HepG2 (cell line): ENCODE data around the gene MAP1B. TPM values are rescaled to one million over a fixed set of nuclear protein-coding genes. Genes with fewer than 3 reads are reported as not detected.

ENCODE experiments used
- ATAC-seq: fragments of 200-7000 bp; cut with Tn5 transposase; 3 replicates; pipeline ENCODE4 v1.9.1; 2020; ENCODE audit warnings: mild to moderate bottlenecking, moderate library complexity
- BruUV-seq: library from RNA; stranded (reverse); fragments of 400-500 nt; replicated peaks from 2 replicates; lab custom pipeline; 2021; lab: Mats Ljungman, UMichigan
- CTCF ChIA-PET: fragments of 300-600 bp; formaldehyde crosslinking; extraction: SDS; loops from one replicate; lab custom pipeline; 2021; ENCODE audit warnings: low total read pairs, inconsistent platforms, low intra/inter-chr PET ratio; lab: Yijun Ruan, JAX
- POLR2A ChIA-PET: fragments of 350-600 bp; sonication (Branson Sonifier 250); formaldehyde crosslinking; loops from one replicate; lab custom pipeline; 2020; ENCODE audit warnings: antibody characterized with exemption, inconsistent platforms; lab: Yijun Ruan, JAX
- DNase-seq: peaks from one replicate; pipeline ENCODE4 v3.0.0-alpha.2; 2015; ENCODE audit warnings: low spot score
- FAIRE-seq: peaks from 3 replicates; lab custom pipeline; 2011; peaks lifted over from hg19 to GRCh38; lab: Jason Lieb, UNC
- H2AFZ ChIP-seq: one replicate; pipeline ENCODE4 v1.6.1; 2011; ENCODE audit warnings: low read length, inconsistent platforms
- H3K27ac ChIP-seq: fragments of 300-600 bp; 3 replicates; pipeline ENCODE4 v1.8.0; 2011; ENCODE audit warnings: mixed run types, mild to moderate bottlenecking, mixed read lengths, low read length, inconsistent platforms; ENCODE audit not compliant: insufficient read depth; ENCODE audit errors: extremely low read length
- H3K27me3 ChIP-seq, 2 experiments: fragments of 200-600 bp in 1 of 2; 2 replicates in 1 of 2; 3 replicates in 1 of 2; pipeline versions ENCODE4 v1.6.0 to v1.8.0; 2011; ENCODE audit warnings: low read length in 2 of 2, mild to moderate bottlenecking in 2 of 2, moderate library complexity in 2 of 2, inconsistent platforms in 1 of 2; ENCODE audit not compliant: insufficient read depth in 2 of 2, control insufficient read depth in 1 of 2
- H3K36me3 ChIP-seq, 2 experiments: fragments of 200-600 bp in 1 of 2; replicated peaks in 1 of 2; 2 replicates in 1 of 2; 3 replicates in 1 of 2; pipeline versions ENCODE4 v1.5.1 to v1.8.0; 2011; ENCODE audit warnings: low read length in 2 of 2, inconsistent platforms in 1 of 2; ENCODE audit not compliant: insufficient read depth in 2 of 2, control insufficient read depth in 1 of 2
- H3K4me1 ChIP-seq: 2 replicates; pipeline ENCODE4 v1.5.1; 2012; ENCODE audit warnings: low read length, inconsistent platforms; ENCODE audit not compliant: insufficient read depth
- H3K4me2 ChIP-seq: 2 replicates; pipeline ENCODE4 v1.6.0; 2011; ENCODE audit warnings: low read depth, low read length, inconsistent platforms
- H3K4me3 ChIP-seq, 3 experiments: fragments of 200-600 bp in 1 of 3; sonication (generic), shearing (Covaris generic) in 1 of 3; replicated peaks in 1 of 3; 2 replicates each; pipeline ENCODE4 v1.5.1; 2011 to 2016; ENCODE audit warnings: low read length in 3 of 3, inconsistent platforms in 2 of 3, low read depth in 2 of 3, mild to moderate bottlenecking in 2 of 3, control low read depth in 1 of 3, mixed read lengths in 1 of 3; ENCODE audit not compliant: insufficient read depth in 1 of 3
- H3K79me2 ChIP-seq: one replicate; pipeline ENCODE4 v1.6.1; 2011; ENCODE audit warnings: low read length, inconsistent platforms; ENCODE audit not compliant: insufficient read depth
- H3K9ac ChIP-seq: 2 replicates; pipeline ENCODE4 v1.6.0; 2011; ENCODE audit warnings: mild to moderate bottlenecking, low read depth, low read length, inconsistent platforms; ENCODE audit not compliant: insufficient read depth
- H3K9me3 ChIP-seq: 2 replicates; pipeline ENCODE4 v1.5.1; 2012; ENCODE audit warnings: mild to moderate bottlenecking, low read length
- H4K20me1 ChIP-seq: 2 replicates; pipeline ENCODE4 v1.6.0; 2011; ENCODE audit warnings: inconsistent platforms, mild to moderate bottlenecking, low read length, moderate library complexity; ENCODE audit not compliant: insufficient read depth
- ARNT2 ChIP-seq: sonication (generic); formaldehyde crosslinking; IDR thresholded peaks from 2 replicates; pipeline ENCODE4 v1.8.0; 2022; ENCODE audit warnings: mild to moderate bottlenecking, low read depth, missing genetic modification reagents, moderate library complexity
- ATF7-NPFF ChIP-seq: sonication (generic); formaldehyde crosslinking; IDR thresholded peaks from 2 replicates; pipeline ENCODE4 v1.8.1; 2023; ENCODE audit warnings: mild to moderate bottlenecking, low read depth, missing genetic modification reagents, moderate library complexity
- FOSL2 ChIP-seq: sonication (generic); formaldehyde crosslinking; IDR thresholded peaks from 2 replicates; pipeline ENCODE4 v1.4.0; 2020; ENCODE audit warnings: missing genetic modification reagents
- HNRNPK ChIP-seq: fragments of 200-400 bp; formaldehyde crosslinking; IDR thresholded peaks from 2 replicates; pipeline ENCODE4 v1.6.1; 2018; ENCODE audit warnings: low read length, low read depth, moderate library complexity, mild to moderate bottlenecking; ENCODE audit not compliant: poor library complexity, severe bottlenecking
- KDM2A ChIP-seq: sonication (generic); formaldehyde crosslinking; IDR thresholded peaks from 2 replicates; pipeline ENCODE4 v1.4.0; 2020; ENCODE audit warnings: low read depth, missing genetic modification reagents, borderline replicate concordance
- MIER3 ChIP-seq: IDR thresholded peaks from 2 replicates; pipeline ENCODE4 v1.6.1; 2016; ENCODE audit warnings: missing compliant biosample characterization, borderline replicate concordance
- MTF1 ChIP-seq: sonication (generic); formaldehyde crosslinking; IDR thresholded peaks from 2 replicates; pipeline ENCODE4 v1.5.0; 2020; ENCODE audit warnings: missing genetic modification reagents
- NCOA2 ChIP-seq: sonication (generic); formaldehyde crosslinking; IDR thresholded peaks from 2 replicates; pipeline ENCODE4 v1.8.0; 2022; ENCODE audit warnings: inconsistent platforms
- RBFOX2 ChIP-seq: fragments of 200-400 bp; formaldehyde crosslinking; IDR thresholded peaks from 2 replicates; pipeline ENCODE4 v1.6.1; 2017; ENCODE audit warnings: low read depth, mild to moderate bottlenecking, low read length
- RFXANK ChIP-seq: IDR thresholded peaks from 2 replicates; pipeline ENCODE4 v1.6.1; 2016
- SCMH1 ChIP-seq: sonication (generic); formaldehyde crosslinking; IDR thresholded peaks from 2 replicates; pipeline ENCODE4 v1.9.0; 2021; ENCODE audit warnings: missing genetic modification reagents, mild to moderate bottlenecking, borderline replicate concordance
- THRA ChIP-seq: sonication (generic); formaldehyde crosslinking; IDR thresholded peaks from 2 replicates; pipeline ENCODE4 v1.4.0; 2020; ENCODE audit warnings: missing genetic modification reagents, borderline replicate concordance
- ZFP36 ChIP-seq: fragments of 150-350 bp; IDR thresholded peaks from 2 replicates; pipeline ENCODE4 v1.6.1; 2018; ENCODE audit warnings: borderline replicate concordance, low read length, low read depth; ENCODE audit not compliant: partially characterized antibody
- ZKSCAN8 ChIP-seq: IDR thresholded peaks from 2 replicates; pipeline ENCODE4 v1.6.1; 2016; ENCODE audit warnings: borderline replicate concordance, missing genetic modification reagents, missing compliant biosample characterization
- ZNF235 ChIP-seq: sonication (generic); formaldehyde crosslinking; IDR thresholded peaks from 2 replicates; pipeline ENCODE4 v1.8.1; 2023; ENCODE audit warnings: mild to moderate bottlenecking, missing genetic modification reagents, borderline replicate concordance
- ZNF296 ChIP-seq: sonication (generic); formaldehyde crosslinking; conservative IDR thresholded peaks from 2 replicates; pipeline ENCODE4 v1.5.0; 2020; ENCODE audit warnings: mild to moderate bottlenecking, missing genetic modification reagents
- ZNF337 ChIP-seq: sonication (generic); formaldehyde crosslinking; IDR thresholded peaks from 2 replicates; pipeline ENCODE4 v1.5.1; 2020; ENCODE audit warnings: missing genetic modification reagents, low read depth, mild to moderate bottlenecking, borderline replicate concordance
- ZNF569 ChIP-seq: sonication (generic); formaldehyde crosslinking; IDR thresholded peaks from 2 replicates; pipeline ENCODE4 v1.5.0; 2020; ENCODE audit warnings: mild to moderate bottlenecking, missing genetic modification reagents, moderate library complexity, borderline replicate concordance
- ZNF615 ChIP-seq: sonication (generic); formaldehyde crosslinking; IDR thresholded peaks from 2 replicates; pipeline ENCODE4 v1.5.0; 2020; ENCODE audit warnings: mild to moderate bottlenecking, missing genetic modification reagents, borderline replicate concordance
- ZXDC ChIP-seq: sonication (generic); formaldehyde crosslinking; IDR thresholded peaks from 2 replicates; pipeline ENCODE4 v1.5.0; 2020; ENCODE audit warnings: mild to moderate bottlenecking, missing genetic modification reagents
- WGBS: methylation state at CpG from one replicate; pipeline ENCODE4 v1.1.6; 2017; ENCODE audit warnings: low lambda C conversion rate; 5-methylcytosine and 5-hydroxymethylcytosine counted together
- in situ Hi-C: cut with HindIII; loops from 2 replicates; pipeline ENCODE4 v1.10.0; 2017; ENCODE audit warnings: low pct_unique_long_range_greater_than_20kb; ENCODE audit not compliant: extremely low pct_ligation_motif_present
- intact Hi-C: fragments of 100-400 bp; cut with micrococcal nuclease; formaldehyde crosslinking; loops from one replicate; pipeline ENCODE4 v1.10.0; 2022; ENCODE audit not compliant: unreplicated experiment
- polyA plus RNA-seq, 8 experiments: library from polyadenylated mRNA; depleted of rRNA in 3 of 8; stranded (reverse) in 7 of 8; unstranded in 1 of 8; fragments of >200 nt; fragmentation: Illumina TruSeq in 4 of 8; extraction: Trizol in 4 of 8; gene quantifications; 2 replicates each; pipeline versions ENCODE4 v1.2.1 to v1.2.3, GENCODE V29; 2011 to 2016; ENCODE audit warnings: low read depth in 4 of 8, missing spikeins in 1 of 8, mixed read lengths in 1 of 8; ENCODE audit not compliant: insufficient read depth in 1 of 8
- total RNA-seq, 5 experiments: library from RNA; depleted of rRNA; stranded (reverse); fragments of >200 nt; fragmentation: Illumina TruSeq; extraction: Trizol; gene quantifications; 2 replicates each; pipeline ENCODE4 v1.2.3, GENCODE V29; 2016; ENCODE audit warnings: low read depth in 1 of 5

The MAP1B gene
- total and polyA plus RNA-seq, 2 of the 13 experiments (the other 11 are each of a cell fraction or from before 2014, with no cell fraction given): 3.3 to 6.2 TPM

GRCh38 chr5:72212171-72212570, 104.9 kb downstream of the MAP1B start:
- no peak for TF ChIP-seq NCOA2
- no peak for TF ChIP-seq ZNF569
- TF ChIP-seq FOSL2 (CRISPR knock-in tag): no peak
- no peak for TF ChIP-seq MIER3 (CRISPR knock-in tag)
- no peak for TF ChIP-seq ZNF235 (CRISPR knock-in tag)
- TF ChIP-seq ZFP36: no peak
- no peak for TF ChIP-seq RFXANK
- TF ChIP-seq KDM2A (CRISPR knock-in tag): no peak
- TF ChIP-seq THRA (CRISPR knock-in tag): no peak
- no peak for TF ChIP-seq ZNF296 (CRISPR knock-in tag)
- TF ChIP-seq SCMH1 (CRISPR knock-in tag): no peak
- no peak for TF ChIP-seq ATF7-NPFF
- TF ChIP-seq ZKSCAN8 (CRISPR knock-in tag): no peak
- no peak for TF ChIP-seq HNRNPK
- TF ChIP-seq ZNF615 (CRISPR knock-in tag): no peak
- no peak for TF ChIP-seq ZNF337
- TF ChIP-seq MTF1: no peak
- no peak for TF ChIP-seq ARNT2 (CRISPR knock-in tag)
- no peak for TF ChIP-seq RBFOX2
- no peak for TF ChIP-seq ZXDC (CRISPR knock-in tag)
- Histone ChIP-seq H3K4me1 (peaks cover 11% of the 10 kb centered on the region; the same call in 1 of the 2 replicates), H4K20me1 (no peaks in the 10 kb centered on the region), H3K9ac (no peak overlapping the region), H3K4me3 (no peak overlapping the region), H3K79me2 (no peaks in the 10 kb centered on the region), H3K27ac (no peak overlapping the region), H3K4me2 (no peak overlapping the region), H2AFZ (no peak overlapping the region), H3K9me3 (no peaks in the 10 kb centered on the region), H3K36me3 (no peaks in the 10 kb centered on the region), H3K27me3 (no peaks in the 10 kb centered on the region)
- in situ Hi-C loops: no loop called here
- ChIA-PET POLR2A (no interaction called here), CTCF (no interaction called here)
- no peak for ATAC-seq
- DNase-seq: no peak
- FAIRE-seq: no peak
- no TSS peak for BruUV-seq
- intact Hi-C loops: no loop called here
- 79% methylated on average over 2 of the region's 2 CpGs for WGBS
